H1 (cell line): Measurements from ENCODE around the gene RADIL. TPM values are rescaled to one million over a fixed set of nuclear protein-coding genes. Genes with fewer than 3 reads are reported as not detected.

Experiments used
- CHD7 ChIP-seq: fragments of 300-600 bp; sonication (generic); IDR thresholded peaks from 2 replicates; pipeline ENCODE4 v1.7.1; 2012; ENCODE audit warnings: low read length, moderate library complexity, mild to moderate bottlenecking, inconsistent platforms; ENCODE audit not compliant: insufficient replicate concordance
- TBP ChIP-seq: IDR thresholded peaks from 2 replicates; pipeline ENCODE4 v1.6.1; 2011; ENCODE audit warnings: low read depth, low read length, improper control_type of control experiment
- polyA plus RNA-seq, 7 experiments: library from polyadenylated mRNA; depleted of rRNA in 3 of 7; stranded (reverse) in 5 of 7; unstranded in 2 of 7; fragments of >200 nt in 5 of 7; fragments of 200-250 nt in 2 of 7; gene quantifications; 1 replicate in 5 of 7; 2 replicates in 1 of 7; 4 replicates in 1 of 7; pipeline versions ENCODE4 v1.2.1 to v1.2.3, GENCODE V29; 2011 to 2013; ENCODE audit warnings: missing spikeins in 2 of 7, mixed read lengths in 2 of 7
- total RNA-seq: library from RNA; stranded (reverse); fragmentation: NEBNext Ultra II Directional; extraction: Animal tissue kit (Norgen Biotek cat#: 25700); gene quantifications from 2 replicates; pipeline ENCODE4 v1.2.1, GENCODE V29; 2021

The RADIL gene
- total and polyA plus RNA-seq, 2 of the 8 experiments (the other 6 are each of a cell fraction or from before 2014, with no cell fraction given): 5.0 to 5.4 TPM

GRCh38 chr7:4841836-4842235 lies 41.7 kb downstream of the RADIL start (continued):
- no peak for TF ChIP-seq CHD7
- TF ChIP-seq TBP: no peak
